ENCODE data around the gene BSND. TPM values are rescaled to one million over a fixed set of nuclear protein-coding genes. Genes with fewer than 3 reads are reported as not detected.

Gene BSND
- total RNA-seq, 1 donor from 2014 or later: not detected

DNA sequence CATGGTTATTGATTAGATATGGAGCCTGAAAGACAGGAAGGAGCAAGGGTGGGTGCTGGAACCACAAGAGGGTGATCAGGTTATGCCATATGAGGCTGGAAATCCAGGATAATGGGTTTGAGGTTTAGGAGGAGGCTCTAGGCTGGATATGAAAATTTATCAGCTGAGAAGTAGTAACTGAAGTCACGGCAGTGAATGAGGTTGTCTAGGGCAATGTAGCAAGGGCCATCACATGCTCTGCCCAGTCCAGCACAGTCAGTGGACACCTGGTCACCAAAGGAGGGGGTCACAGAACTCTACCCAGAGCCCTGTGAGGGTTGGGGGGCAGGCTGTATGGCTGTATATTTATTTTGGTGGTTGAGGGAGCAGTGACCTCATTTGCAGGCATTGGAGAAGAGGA lies 28.9 kb upstream of the BSND start:
- no peak for FAIRE-seq
- Histone ChIP-seq H3K4me3 (ENCODE audit: low read depth, low read length) (no peak overlapping the region), H3K27me3 (ENCODE audit: control insufficient read depth, insufficient read depth, low read length) (no peaks in the 10 kb centered on the region), H3K36me3 (ENCODE audit: control insufficient read depth, insufficient read depth, low read length) (no peaks in the 10 kb centered on the region)
- TF ChIP-seq, protein P1, sequence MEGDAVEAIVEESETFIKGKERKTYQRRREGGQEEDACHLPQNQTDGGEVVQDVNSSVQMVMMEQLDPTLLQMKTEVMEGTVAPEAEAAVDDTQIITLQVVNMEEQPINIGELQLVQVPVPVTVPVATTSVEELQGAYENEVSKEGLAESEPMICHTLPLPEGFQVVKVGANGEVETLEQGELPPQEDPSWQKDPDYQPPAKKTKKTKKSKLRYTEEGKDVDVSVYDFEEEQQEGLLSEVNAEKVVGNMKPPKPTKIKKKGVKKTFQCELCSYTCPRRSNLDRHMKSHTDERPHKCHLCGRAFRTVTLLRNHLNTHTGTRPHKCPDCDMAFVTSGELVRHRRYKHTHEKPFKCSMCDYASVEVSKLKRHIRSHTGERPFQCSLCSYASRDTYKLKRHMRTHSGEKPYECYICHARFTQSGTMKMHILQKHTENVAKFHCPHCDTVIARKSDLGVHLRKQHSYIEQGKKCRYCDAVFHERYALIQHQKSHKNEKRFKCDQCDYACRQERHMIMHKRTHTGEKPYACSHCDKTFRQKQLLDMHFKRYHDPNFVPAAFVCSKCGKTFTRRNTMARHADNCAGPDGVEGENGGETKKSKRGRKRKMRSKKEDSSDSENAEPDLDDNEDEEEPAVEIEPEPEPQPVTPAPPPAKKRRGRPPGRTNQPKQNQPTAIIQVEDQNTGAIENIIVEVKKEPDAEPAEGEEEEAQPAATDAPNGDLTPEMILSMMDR (IDR thresholded peaks at IDR 0.05; ENCODE audit: insufficient read depth, low read length, severe bottlenecking): no peak
- DNase-seq (ENCODE audit: low read depth): no peak

DNA sequence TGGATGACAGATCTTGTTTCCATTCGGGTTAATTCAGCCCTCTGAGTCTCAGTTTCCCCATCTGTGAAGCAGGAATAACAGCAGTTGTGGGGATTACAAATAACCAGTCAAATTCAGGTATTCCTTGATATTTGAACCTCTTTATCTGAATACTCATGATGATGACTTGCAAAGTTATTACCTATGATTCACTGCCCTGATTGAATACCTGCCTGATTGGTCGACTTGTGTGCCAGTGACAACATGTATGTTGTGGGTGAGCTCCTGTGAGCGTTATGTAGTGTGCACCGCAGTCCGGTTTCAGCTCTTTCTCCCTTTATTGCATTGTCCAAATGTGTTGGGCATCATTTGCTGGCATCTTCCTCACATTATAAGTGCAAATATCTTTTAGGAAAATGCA lies 27.8 kb upstream of the BSND start:
- FAIRE-seq (peak; percentile 83), DNase-seq (ENCODE audit: low read depth) (peak; percentile 96)
- Histone ChIP-seq H3K36me3 (ENCODE audit: control insufficient read depth, insufficient read depth, low read length) (no peaks in the 10 kb centered on the region), H3K4me3 (ENCODE audit: low read depth, low read length) (no peak overlapping the region), H3K27me3 (ENCODE audit: control insufficient read depth, insufficient read depth, low read length) (no peaks in the 10 kb centered on the region)
- TF ChIP-seq, protein P1 (IDR thresholded peaks at IDR 0.05; ENCODE audit: insufficient read depth, low read length, severe bottlenecking): no peak

DNA sequence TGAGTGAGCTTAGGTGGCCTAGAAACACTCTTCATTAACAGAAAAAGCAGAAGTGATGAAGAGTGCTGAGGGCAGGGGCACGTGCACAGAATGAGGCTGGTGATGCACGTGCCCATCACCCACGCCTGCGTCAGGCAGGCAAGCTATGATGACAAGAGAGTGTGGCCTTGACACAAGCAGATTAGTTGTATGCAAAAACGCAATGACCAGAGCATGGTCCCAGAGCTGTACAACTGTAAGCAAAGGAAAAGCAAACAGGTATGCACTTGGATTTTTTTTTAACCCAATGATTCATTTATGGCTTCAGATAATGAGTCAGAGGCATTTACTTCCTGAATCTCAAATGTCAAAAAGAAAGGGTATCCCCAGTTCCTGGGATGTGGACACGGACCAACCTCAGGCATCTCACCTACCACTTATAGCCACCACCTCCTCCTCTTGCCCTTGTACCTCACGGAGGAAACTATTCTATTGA lies 27.4 kb upstream of the BSND start:
- TF ChIP-seq, protein P1 (IDR thresholded peaks at IDR 0.05; ENCODE audit: insufficient read depth, low read length, severe bottlenecking): no peak
- no peaks in the 10 kb centered on the region for H3K27me3 ChIP-seq (ENCODE audit: control insufficient read depth, insufficient read depth, low read length)
- DNase-seq (ENCODE audit: low read depth): peak; percentile 96
- peak; percentile 70 for FAIRE-seq
- H3K4me3 ChIP-seq (ENCODE audit: low read depth, low read length): no peak overlapping the region
- no peaks in the 10 kb centered on the region for H3K36me3 ChIP-seq (ENCODE audit: control insufficient read depth, insufficient read depth, low read length)

- Histone ChIP-seq H3K36me3 (ENCODE audit: control insufficient read depth, insufficient read depth, low read length) (no peaks in the 10 kb centered on the region), H3K27me3 (ENCODE audit: control insufficient read depth, insufficient read depth, low read length) (no peaks in the 10 kb centered on the region), H3K4me3 (ENCODE audit: low read depth, low read length) (no peak overlapping the region)
- DNase-seq (ENCODE audit: low read depth) (no peak), FAIRE-seq (no peak)
- TF ChIP-seq, protein P1 (IDR thresholded peaks at IDR 0.05; ENCODE audit: insufficient read depth, low read length, severe bottlenecking): no peak
Measured at GRCh38 chr1:54972436-54972835, 26.3 kb upstream of the BSND start.

GRCh38 chr1:54973205-54973921 lies 25.4 kb upstream of the BSND start:
- no peak overlapping the region for H3K4me3 ChIP-seq (ENCODE audit: low read depth, low read length)
- DNase-seq (ENCODE audit: low read depth) (peak; percentile 41), FAIRE-seq (no peak)
- no peaks in the 10 kb centered on the region for H3K27me3 ChIP-seq (ENCODE audit: control insufficient read depth, insufficient read depth, low read length)
- no peaks in the 10 kb centered on the region for H3K36me3 ChIP-seq (ENCODE audit: control insufficient read depth, insufficient read depth, low read length)
- TF ChIP-seq, protein P1 (IDR thresholded peaks at IDR 0.05; ENCODE audit: insufficient read depth, low read length, severe bottlenecking): peak; percentile 64

Measured in bronchial epithelial cell (primary cell).